H1 (cell line): ENCODE data around the gene S100A10. TPM values are rescaled to one million over a fixed set of nuclear protein-coding genes. Genes with fewer than 3 reads are reported as not detected.

ENCODE experiments used
- CTCF ChIA-PET: fragments of 300-600 bp; sonication (Branson Sonifier 250); formaldehyde crosslinking; loops from one replicate; lab custom pipeline; 2021; ENCODE audit not compliant: partially characterized antibody; lab: Charles Lee
- POLR2A ChIA-PET: fragments of 300-600 bp; sonication (Branson Sonifier 250); formaldehyde crosslinking; loops from one replicate; lab custom pipeline; 2021; ENCODE audit warnings: inconsistent platforms; ENCODE audit not compliant: partially characterized antibody; lab: Charles Lee
- DNase-seq, 2 experiments: peaks; one replicate each; pipeline versions ENCODE4 v3.0.0 to v3.0.0-alpha.2; 2010 to 2022; ENCODE audit warnings: low spot score in 2 of 2, low read depth in 1 of 2, mixed read lengths in 1 of 2
- FAIRE-seq: peaks from 2 replicates; lab custom pipeline; 2011; peaks lifted over from hg19 to GRCh38; lab: Jason Lieb, UNC
- H2AFZ ChIP-seq: 2 replicates; pipeline ENCODE4 v1.8.1; 2012; ENCODE audit warnings: low read length, inconsistent platforms
- H2AK5ac ChIP-seq: 2 replicates; pipeline ENCODE4 v1.6.1; 2013; ENCODE audit warnings: low read depth, low read length
- H2BK120ac ChIP-seq: replicated peaks from 2 replicates; pipeline ENCODE3; 2013; ENCODE audit warnings: low read depth, low read length, inconsistent platforms
- H2BK12ac ChIP-seq: 2 replicates; pipeline ENCODE4 v1.6.1; 2013; ENCODE audit warnings: low read depth, low read length
- H2BK15ac ChIP-seq: 2 replicates; pipeline ENCODE4 v1.6.1; 2013; ENCODE audit warnings: low read length
- H2BK20ac ChIP-seq: 2 replicates; pipeline ENCODE4 v1.6.1; 2013; ENCODE audit warnings: low read length
- H2BK5ac ChIP-seq: 2 replicates; pipeline ENCODE4 v1.6.1; 2013; ENCODE audit warnings: low read depth, low read length
- H3K14ac ChIP-seq: 2 replicates; pipeline ENCODE4 v1.6.1; 2013; ENCODE audit warnings: inconsistent platforms; ENCODE audit not compliant: insufficient read length
- H3K18ac ChIP-seq: 2 replicates; pipeline ENCODE4 v1.6.1; 2013; ENCODE audit warnings: low read length; ENCODE audit errors: extremely low read depth
- H3K23ac ChIP-seq: 2 replicates; pipeline ENCODE4 v1.6.1; 2013; ENCODE audit warnings: inconsistent platforms; ENCODE audit not compliant: insufficient read length
- H3K23me2 ChIP-seq: 2 replicates; pipeline ENCODE4 v1.6.1; 2013; ENCODE audit warnings: low read depth, low read length
- H3K27ac ChIP-seq: 2 replicates; pipeline ENCODE4 v1.6.1; 2011; ENCODE audit warnings: low read depth, low read length, inconsistent platforms
- H3K27me3 ChIP-seq, 4 experiments: replicated peaks in 1 of 4; 1 replicate in 1 of 4; 2 replicates in 3 of 4; pipeline versions ENCODE4 v1.6.1 to v1.8.1; 2011 to 2013; ENCODE audit warnings: low read length in 3 of 4, mild to moderate bottlenecking in 3 of 4, inconsistent platforms in 2 of 4, mixed read lengths in 2 of 4, moderate library complexity in 1 of 4; ENCODE audit not compliant: control insufficient read depth in 3 of 4, insufficient read depth in 3 of 4; ENCODE audit errors: extremely low read depth in 1 of 4
- H3K36me3 ChIP-seq, 4 experiments: 2 replicates each; pipeline versions ENCODE4 v1.6.1 to v1.8.1; 2011 to 2013; ENCODE audit warnings: mild to moderate bottlenecking in 4 of 4, low read length in 3 of 4, moderate library complexity in 2 of 4, control low read depth in 1 of 4, inconsistent platforms in 1 of 4; ENCODE audit not compliant: insufficient read depth in 4 of 4, control insufficient read depth in 2 of 4
- H3K4ac ChIP-seq: replicated peaks from 2 replicates; pipeline ENCODE3; 2013; ENCODE audit warnings: low read length, low read depth, mixed read lengths, inconsistent platforms; ENCODE audit not compliant: insufficient read length
- H3K4me1 ChIP-seq, 4 experiments: replicated peaks in 1 of 4; 1 replicate in 1 of 4; 2 replicates in 3 of 4; pipeline versions ENCODE4 v1.6.1 to v1.8.1; 2011 to 2013; ENCODE audit warnings: low read length in 3 of 4, inconsistent platforms in 2 of 4, mixed read lengths in 1 of 4; ENCODE audit not compliant: insufficient read depth in 4 of 4, control insufficient read depth in 3 of 4
- H3K4me2 ChIP-seq, 2 experiments: 2 replicates each; pipeline versions ENCODE4 v1.6.1 to v1.8.1; 2011 to 2013; ENCODE audit warnings: low read depth in 2 of 2, low read length in 2 of 2, control low read depth in 1 of 2, inconsistent platforms in 1 of 2, mild to moderate bottlenecking in 1 of 2; ENCODE audit not compliant: insufficient read depth in 1 of 2
- H3K4me3 ChIP-seq, 4 experiments: fragments of 200-600, 300-600 bp in 1 of 4; sonication (generic), shearing (Covaris generic), sonication (Bioruptor Twin) in 1 of 4; 2 replicates each; pipeline versions ENCODE4 v1.5.1 to v1.8.1; 2011 to 2016; ENCODE audit warnings: low read length in 4 of 4, low read depth in 3 of 4, control low read depth in 2 of 4, inconsistent platforms in 2 of 4, mild to moderate bottlenecking in 2 of 4, mixed read lengths in 1 of 4, moderate library complexity in 1 of 4; ENCODE audit not compliant: insufficient read depth in 2 of 4; ENCODE audit errors: extremely low read depth in 1 of 4
- H3K56ac ChIP-seq: replicated peaks from 2 replicates; pipeline ENCODE3; 2013; ENCODE audit warnings: low read depth, mild to moderate bottlenecking, mixed read lengths, low read length, inconsistent platforms; ENCODE audit not compliant: insufficient read length
- H3K79me1 ChIP-seq: 2 replicates; pipeline ENCODE4 v1.6.1; 2013; ENCODE audit warnings: low read depth, low read length, control low read depth
- H3K79me2 ChIP-seq, 2 experiments: 2 replicates each; pipeline versions ENCODE4 v1.6.1 to v1.8.1; 2012 to 2013; ENCODE audit warnings: low read length in 2 of 2, mild to moderate bottlenecking in 2 of 2, inconsistent platforms in 1 of 2; ENCODE audit not compliant: insufficient read depth in 2 of 2, control insufficient read depth in 1 of 2
- H3K9ac ChIP-seq, 4 experiments: replicated peaks in 1 of 4; 1 replicate in 1 of 4; 2 replicates in 3 of 4; pipeline versions ENCODE4 v1.6.1 to v1.8.1; 2011 to 2013; ENCODE audit warnings: low read depth in 3 of 4, low read length in 3 of 4, control low read depth in 2 of 4, mild to moderate bottlenecking in 2 of 4, moderate library complexity in 2 of 4, inconsistent platforms in 1 of 4; ENCODE audit errors: extremely low read depth in 1 of 4
- H3K9me3 ChIP-seq, 2 experiments: 2 replicates each; pipeline versions ENCODE4 v1.6.1 to v1.8.1; 2012 to 2013; ENCODE audit warnings: mild to moderate bottlenecking in 2 of 2, moderate library complexity in 2 of 2, control low read depth in 1 of 2, inconsistent platforms in 1 of 2, low read depth in 1 of 2, low read length in 1 of 2, mixed read lengths in 1 of 2; ENCODE audit not compliant: insufficient read depth in 2 of 2
- H4K20me1 ChIP-seq, 2 experiments: replicated peaks in 1 of 2; 2 replicates each; pipeline versions ENCODE3 to v1.8.1; 2011 to 2013; ENCODE audit warnings: inconsistent platforms in 2 of 2, low read length in 2 of 2, mild to moderate bottlenecking in 1 of 2; ENCODE audit not compliant: insufficient read depth in 2 of 2, control insufficient read depth in 1 of 2
- H4K5ac ChIP-seq: 2 replicates; pipeline ENCODE4 v1.6.1; 2013; ENCODE audit warnings: low read length, low read depth, mixed read lengths, inconsistent platforms; ENCODE audit not compliant: insufficient read length
- H4K8ac ChIP-seq: 2 replicates; pipeline ENCODE4 v1.8.0; 2013; ENCODE audit warnings: mild to moderate bottlenecking, moderate library complexity, low read length, inconsistent platforms; ENCODE audit not compliant: insufficient read depth; ENCODE audit errors: extremely low read depth
- H4K91ac ChIP-seq: replicated peaks from 2 replicates; pipeline ENCODE3; 2013; ENCODE audit warnings: low read length, mixed read lengths, inconsistent platforms; ENCODE audit not compliant: insufficient read length
- BACH1 ChIP-seq: IDR thresholded peaks from 2 replicates; pipeline ENCODE4 v1.6.1; 2012; ENCODE audit warnings: low read length, improper control_type of control experiment
- BRCA1 ChIP-seq: IDR thresholded peaks from 2 replicates; pipeline ENCODE4 v1.6.1; 2012; ENCODE audit warnings: low read depth, low read length, improper control_type of control experiment
- CHD1 ChIP-seq: IDR thresholded peaks from 2 replicates; pipeline ENCODE4 v1.6.1; 2012; ENCODE audit warnings: low read depth, low read length, improper control_type of control experiment
- CREB1 ChIP-seq: IDR thresholded peaks from 2 replicates; pipeline ENCODE4 v1.6.1; 2012; ENCODE audit warnings: inconsistent platforms
- CTBP2 ChIP-seq: IDR thresholded peaks from 2 replicates; pipeline ENCODE4 v1.7.0; 2011; ENCODE audit warnings: borderline replicate concordance, mild to moderate bottlenecking, moderate library complexity, mixed read lengths, low read length; ENCODE audit not compliant: insufficient read depth, insufficient read length
- KDM4A ChIP-seq: IDR thresholded peaks from one replicate; pipeline ENCODE4 v1.7.1; 2012; ENCODE audit warnings: low read depth, mild to moderate bottlenecking, moderate library complexity, low read length, inconsistent platforms; ENCODE audit not compliant: severe bottlenecking
- MAX ChIP-seq: IDR thresholded peaks from 2 replicates; pipeline ENCODE4 v1.6.1; 2012; ENCODE audit warnings: inconsistent platforms
- TAF7 ChIP-seq: optimal IDR thresholded peaks from 2 replicates; pipeline ENCODE3; 2011; ENCODE audit warnings: low read depth, mild to moderate bottlenecking, inconsistent platforms, low read length, moderate library complexity, borderline replicate concordance
- TEAD4 ChIP-seq: IDR thresholded peaks from 2 replicates; pipeline ENCODE4 v1.6.1; 2012; ENCODE audit warnings: low read depth, low read length, inconsistent platforms, mixed read lengths
- WGBS, 2 experiments: shearing (Covaris generic) in 1 of 2; methylation state at CpG; one replicate each; pipeline versions ENCODE4 v1.1.6 to v1.1.7; 2013 to 2015; ENCODE audit warnings: low lambda C conversion rate in 2 of 2, mixed read lengths in 2 of 2, inconsistent platforms in 1 of 2, low coverage in 1 of 2, missing lambda C conversion rate in 1 of 2; ENCODE audit not compliant: insufficient replicate concordance in 2 of 2, insufficient coverage in 1 of 2, insufficient read length in 1 of 2; ENCODE audit errors: extremely low coverage in 1 of 2, missing lambda C conversion rate in 1 of 2; 5-methylcytosine and 5-hydroxymethylcytosine counted together
- polyA plus RNA-seq, 7 experiments: library from polyadenylated mRNA; depleted of rRNA in 3 of 7; stranded (reverse) in 5 of 7; unstranded in 2 of 7; fragments of >200 nt in 5 of 7; fragments of 200-250 nt in 2 of 7; gene quantifications; 1 replicate in 5 of 7; 2 replicates in 1 of 7; 4 replicates in 1 of 7; pipeline versions ENCODE4 v1.2.1 to v1.2.3, GENCODE V29; 2011 to 2013; ENCODE audit warnings: missing spikeins in 2 of 7, mixed read lengths in 2 of 7
- total RNA-seq: library from RNA; stranded (reverse); fragmentation: NEBNext Ultra II Directional; extraction: Animal tissue kit (Norgen Biotek cat#: 25700); gene quantifications from 2 replicates; pipeline ENCODE4 v1.2.1, GENCODE V29; 2021

The S100A10 gene
- total and polyA plus RNA-seq, 2 of the 8 experiments (the other 6 are each of a cell fraction or from before 2014, with no cell fraction given): 23.9 to 231 TPM

- Histone ChIP-seq H2BK15ac (no peak overlapping the region), H2BK12ac (no peak overlapping the region), H3K79me2 (no peaks in the 10 kb centered on the region), H3K9me3 (no peaks in the 10 kb centered on the region), H3K4me2 (no peak overlapping the region), H3K27ac (no peak overlapping the region), H2AFZ (no peak overlapping the region), H3K79me1 (no peaks in the 10 kb centered on the region), H3K23ac (no peak overlapping the region), H3K4me3 (no peak overlapping the region), H3K14ac (no peak overlapping the region), H4K91ac (no peak overlapping the region), H3K56ac (no peak overlapping the region), H3K27me3 (no peaks in the 10 kb centered on the region), H3K18ac (no peak overlapping the region), H3K4me1 (peaks cover 0 to 3% (median 0%) of the 10 kb centered on the region in 4 experiments; a peak in 2 of 7 replicates), H2AK5ac (no peak overlapping the region), H4K20me1 (no peaks in the 10 kb centered on the region), H3K23me2 (no peaks in the 10 kb centered on the region; the same call in 1 of the 2 replicates), H4K5ac (no peak overlapping the region), H2BK120ac (no peak overlapping the region), H2BK5ac (no peak overlapping the region), H3K9ac (no peak overlapping the region), H3K36me3 (no peaks in the 10 kb centered on the region), H3K4ac (no peak overlapping the region), H4K8ac (no peak overlapping the region), H2BK20ac (no peak overlapping the region)
- DNase-seq: no peak
- TF ChIP-seq MAX: no peak
- no peak for TF ChIP-seq BRCA1
- TF ChIP-seq TAF7: no peak
- TF ChIP-seq TEAD4: no peak
- no peak for TF ChIP-seq BACH1
- TF ChIP-seq CREB1: no peak
- TF ChIP-seq CTBP2: no peak
- no peak for TF ChIP-seq CHD1
- TF ChIP-seq KDM4A: no peak
- CTCF ChIA-PET: interaction anchor here (2.0 kb wide), 1 partner anchor 25 kb away, joined by 11 read pairs; no protein-coding TSS in a partner anchor
- POLR2A ChIA-PET: no interaction called here
- 89% methylated on average over 1 of the region's 1 CpG; no CpG with 5 or more reads in 1 of the 2 experiments for WGBS, 2 experiments
- FAIRE-seq: no peak
Measured at GRCh38 chr1:151942882-151943281, 50.8 kb downstream of the S100A10 start.
